Transverse colon (tissue), 4 donors: ENCODE results near the gene OR10S1.
"Not testable (repeated sequence)": the region's sequence is repeated elsewhere in the genome, so short reads cannot be mapped to it uniquely, and the experiment has no call there.

ENCODE experiments used
- CTCF ChIP-seq, 5 experiments: fragments of 200-600 bp in 3 of 5; fragments of 450-650 bp in 2 of 5; sonication (generic) in 3 of 5; IDR thresholded peaks; 1 replicate in 2 of 5; 2 replicates in 3 of 5; pipeline ENCODE4 v1.5.1; 2016 to 2017; ENCODE audit warnings: antibody characterized with exemption in 5 of 5, inconsistent platforms in 3 of 5, mild to moderate bottlenecking in 2 of 5, moderate library complexity in 1 of 5
- POLR2A ChIP-seq: fragments of 450-650 bp; IDR thresholded peaks from one replicate; pipeline ENCODE4 v1.6.1; 2016; ENCODE audit warnings: antibody characterized with exemption, mild to moderate bottlenecking, moderate library complexity
- POLR2AphosphoS5 ChIP-seq, 3 donors: sonication (generic); formaldehyde crosslinking; IDR thresholded peaks; one replicate each; pipeline ENCODE4 v1.6.1; 2016; ENCODE audit warnings: antibody characterized with exemption in 3 of 3

GRCh38 chr11:124015837-124016236 lies 38.3 kb upstream of the OR10S1 start:
- not testable (repeated sequence) for TF ChIP-seq CTCF (IDR thresholded peaks at IDR 0.05); POLR2A; POLR2AphosphoS5 (IDR thresholded peaks at IDR 0.05)
